ENCODE results near the gene NFASC.

The NFASC gene

GRCh38 chr1:204973449-204973848, 102.8 kb downstream of the NFASC start:
- TF ChIP-seq POLR2AphosphoS5 (IDR thresholded peaks at IDR 0.05; ENCODE audit: low read depth, low read length) (no peak), FOXP2 (optimal IDR thresholded peaks at IDR 0.05; ENCODE audit: borderline replicate concordance, extremely low read depth, extremely low read length, insufficient read depth) (no peak), REST (IDR thresholded peaks at IDR 0.05; ENCODE audit: insufficient read depth in 1 of 2, low read depth in 2 of 2, low read length in 2 of 2) (no peak), SIN3A (IDR thresholded peaks at IDR 0.05; ENCODE audit: borderline replicate concordance, insufficient read depth, low read length) (no peak), TAF1 (IDR thresholded peaks at IDR 0.05; ENCODE audit: borderline replicate concordance, insufficient read depth, low read length) (no peak)

GRCh38 chr1:204974327-204974726, 103.7 kb downstream of the NFASC start:
- TF ChIP-seq POLR2AphosphoS5 (IDR thresholded peaks at IDR 0.05; ENCODE audit: low read depth, low read length) (no peak), SIN3A (IDR thresholded peaks at IDR 0.05; ENCODE audit: borderline replicate concordance, insufficient read depth, low read length) (no peak), REST (IDR thresholded peaks at IDR 0.05; ENCODE audit: insufficient read depth in 1 of 2, low read depth in 2 of 2, low read length in 2 of 2) (no peak), FOXP2 (optimal IDR thresholded peaks at IDR 0.05; ENCODE audit: borderline replicate concordance, extremely low read depth, extremely low read length, insufficient read depth) (no peak), TAF1 (IDR thresholded peaks at IDR 0.05; ENCODE audit: borderline replicate concordance, insufficient read depth, low read length) (no peak)

GRCh38 chr1:204975021-204975420, 104.4 kb downstream of the NFASC start:
- TF ChIP-seq SIN3A (IDR thresholded peaks at IDR 0.05; ENCODE audit: borderline replicate concordance, insufficient read depth, low read length) (no peak), POLR2AphosphoS5 (IDR thresholded peaks at IDR 0.05; ENCODE audit: low read depth, low read length) (no peak), TAF1 (IDR thresholded peaks at IDR 0.05; ENCODE audit: borderline replicate concordance, insufficient read depth, low read length) (no peak), REST (IDR thresholded peaks at IDR 0.05; ENCODE audit: insufficient read depth in 1 of 2, low read depth in 2 of 2, low read length in 2 of 2) (no peak), FOXP2 (optimal IDR thresholded peaks at IDR 0.05; ENCODE audit: borderline replicate concordance, extremely low read depth, extremely low read length, insufficient read depth) (no peak)

- TF ChIP-seq REST (IDR thresholded peaks at IDR 0.05; ENCODE audit: insufficient read depth in 1 of 2, low read depth in 2 of 2, low read length in 2 of 2) (no peak), SIN3A (IDR thresholded peaks at IDR 0.05; ENCODE audit: borderline replicate concordance, insufficient read depth, low read length) (no peak), FOXP2 (optimal IDR thresholded peaks at IDR 0.05; ENCODE audit: borderline replicate concordance, extremely low read depth, extremely low read length, insufficient read depth) (no peak), POLR2AphosphoS5 (IDR thresholded peaks at IDR 0.05; ENCODE audit: low read depth, low read length) (no peak), TAF1 (IDR thresholded peaks at IDR 0.05; ENCODE audit: borderline replicate concordance, insufficient read depth, low read length) (no peak)
Observed at GRCh38 chr1:204975568-204976235, 105.0 kb downstream of the NFASC start.
